ENCODE data around the gene ADA. TPM values are rescaled to one million over a fixed set of nuclear protein-coding genes. Genes with fewer than 3 reads are reported as not detected.

ADA gene
- total and polyA plus RNA-seq, 4 donors = 2.8 to 16.4 (median 10.7) TPM

DNA sequence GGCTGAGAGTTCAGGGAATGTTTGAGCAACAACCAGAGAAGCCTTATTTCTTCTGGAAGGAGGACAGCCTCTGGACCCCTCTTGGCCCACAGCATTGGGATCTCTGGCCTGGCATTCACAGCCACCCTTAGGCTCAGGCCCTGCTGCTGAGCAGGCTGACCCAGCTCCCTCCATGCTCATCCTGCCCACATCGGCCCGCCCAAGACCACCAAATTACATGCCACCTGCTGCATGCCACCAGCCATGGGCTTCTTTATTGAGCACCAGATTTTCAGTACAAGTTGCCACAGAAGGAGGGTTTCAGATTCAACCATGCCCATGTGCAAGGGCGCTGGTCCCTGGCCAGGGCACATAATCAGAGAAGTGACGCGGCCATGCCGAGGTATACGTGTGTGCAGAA is 32.2 kb downstream of the ADA start:
- Histone ChIP-seq H3K9me3 (ENCODE audit: control insufficient read depth, low read length) (no peaks in the 10 kb centered on the region), H3K36me3 (ENCODE audit: control insufficient read depth in 1 of 2, insufficient read depth in 2 of 2, low read length in 1 of 2) (peaks cover 0 to 1% of the 10 kb centered on the region in 2 donors), H3K4me1 (ENCODE audit: control insufficient read depth in 1 of 2, insufficient read depth in 2 of 2, low read length in 2 of 2) (no peaks in the 10 kb centered on the region), H3K4me3 (ENCODE audit: low read length in 2 of 2) (no peak overlapping the region), H3K27me3 (ENCODE audit: control insufficient read depth in 1 of 2, insufficient read depth in 2 of 2, low read length in 1 of 2) (no peaks in the 10 kb centered on the region), H3K27ac (ENCODE audit: low read depth in 1 of 2, low read length in 2 of 2) (no peak overlapping the region)
- DNase-seq = no peak
- no peak for ATAC-seq (ENCODE audit: low FRiP score)
- WGBS, 2 donors = 96 to 98% methylated on average over 7 of the region's 7 CpGs
- intact Hi-C loops (cut with DNase I) = loop anchor here in 1 of 2 donors (10.0 kb wide), 1 partner anchor 404 kb away; the partner anchor contains the start of gene OSER1

DNA sequence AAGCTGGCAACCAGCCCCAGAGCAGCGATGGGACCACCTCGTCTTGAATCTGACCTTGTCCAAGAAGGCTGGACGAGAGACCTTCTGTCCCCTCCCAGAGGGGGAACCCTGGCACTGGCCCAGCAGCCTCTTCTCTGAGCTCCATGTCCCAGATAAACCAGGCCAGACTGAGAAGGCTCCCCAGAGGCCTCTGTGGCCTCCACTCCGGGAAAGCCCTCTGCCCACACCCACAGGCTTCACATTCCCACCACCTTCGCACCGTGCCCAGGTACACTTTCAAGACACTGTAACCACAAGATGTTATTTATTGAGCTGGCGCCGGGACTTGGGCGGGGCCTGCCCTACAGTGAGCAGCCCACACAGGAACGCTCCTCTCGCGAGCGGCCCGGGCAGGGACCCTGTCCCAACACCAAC is 33.2 kb downstream of the ADA start:
- H3K4me1 ChIP-seq (ENCODE audit: control insufficient read depth in 1 of 2, insufficient read depth in 2 of 2, low read length in 2 of 2) = no peaks in the 10 kb centered on the region
- 84% methylated on average over 14 of the region's 14 CpGs for WGBS, 2 donors
- no peak overlapping the region for H3K4me3 ChIP-seq (ENCODE audit: low read length in 2 of 2)
- DNase-seq (peak; percentile 42 to 69), ATAC-seq (ENCODE audit: low FRiP score) (no peak)
- intact Hi-C loops (cut with DNase I) = loop anchor here in 1 of 2 donors (10.0 kb wide), 1 partner anchor 404 kb away; the partner anchor contains the start of gene OSER1
- H3K36me3 ChIP-seq (ENCODE audit: control insufficient read depth in 1 of 2, insufficient read depth in 2 of 2, low read length in 1 of 2) = peaks cover 0 to 1% of the 10 kb centered on the region in 2 donors
- no peak overlapping the region for H3K27ac ChIP-seq (ENCODE audit: low read depth in 1 of 2, low read length in 2 of 2)
- no peaks in the 10 kb centered on the region for H3K27me3 ChIP-seq (ENCODE audit: control insufficient read depth in 1 of 2, insufficient read depth in 2 of 2, low read length in 1 of 2)
- no peaks in the 10 kb centered on the region for H3K9me3 ChIP-seq (ENCODE audit: control insufficient read depth, low read length)

DNA sequence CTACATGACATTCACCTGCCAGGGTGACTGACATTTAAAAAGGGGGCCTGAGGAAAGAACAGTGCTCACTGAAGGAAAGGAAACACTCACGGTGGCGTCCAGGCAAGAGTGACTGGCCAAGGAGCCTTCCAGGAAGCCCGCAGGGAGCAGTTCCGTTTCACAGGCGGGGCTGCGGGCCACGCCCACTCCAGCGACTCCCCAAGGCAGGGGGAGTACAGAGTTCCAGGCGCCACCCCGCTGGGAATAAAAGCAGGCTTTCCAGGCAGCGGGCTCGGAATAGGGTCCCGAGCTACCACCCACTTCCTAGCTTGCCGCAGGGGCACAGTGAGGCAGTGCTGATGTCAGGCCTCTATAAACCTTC is 34.9 kb downstream of the ADA start:
- no peak for ATAC-seq (ENCODE audit: low FRiP score)
- Histone ChIP-seq H3K36me3 (ENCODE audit: control insufficient read depth in 1 of 2, insufficient read depth in 2 of 2, low read length in 1 of 2) (peaks cover 0 to 1% of the 10 kb centered on the region in 2 donors), H3K4me1 (ENCODE audit: control insufficient read depth in 1 of 2, insufficient read depth in 2 of 2, low read length in 2 of 2) (no peaks in the 10 kb centered on the region), H3K27me3 (ENCODE audit: control insufficient read depth in 1 of 2, insufficient read depth in 2 of 2, low read length in 1 of 2) (no peaks in the 10 kb centered on the region), H3K27ac (ENCODE audit: low read depth in 1 of 2, low read length in 2 of 2) (peak overlapping the region in 1 of 2 donors; percentile 75), H3K4me3 (ENCODE audit: low read length in 2 of 2) (no peak overlapping the region), H3K9me3 (ENCODE audit: control insufficient read depth, low read length) (no peaks in the 10 kb centered on the region)
- intact Hi-C loops (cut with DNase I) = loop anchor here (2.0 to 10.0 kb wide), 2 partner anchors 232 to 402 kb away; partner anchors contain the start of gene OSER1 (in 1 of the 2)
- whole genome bisulfite sequencing, 2 donors = 69 to 78% methylated on average over 14 of the region's 14 CpGs
- DNase-seq = peak; percentile 50 to 79

- no peaks in the 10 kb centered on the region for H3K9me3 ChIP-seq (ENCODE audit: control insufficient read depth, low read length)
- H3K4me3 ChIP-seq (ENCODE audit: low read length in 2 of 2) = no peak overlapping the region
- H3K4me1 ChIP-seq (ENCODE audit: control insufficient read depth in 1 of 2, insufficient read depth in 2 of 2, low read length in 2 of 2) = no peaks in the 10 kb centered on the region
- 73 to 74% methylated on average over 14 of the region's 14 CpGs for WGBS, 2 donors
- peak overlapping the region in 1 of 2 donors; percentile 75 for H3K27ac ChIP-seq (ENCODE audit: low read depth in 1 of 2, low read length in 2 of 2)
- H3K27me3 ChIP-seq (ENCODE audit: control insufficient read depth in 1 of 2, insufficient read depth in 2 of 2, low read length in 1 of 2) = no peaks in the 10 kb centered on the region
- intact Hi-C loops (cut with DNase I) = loop anchor here (2.0 to 10.0 kb wide), 2 partner anchors 231 to 401 kb away; partner anchors contain the start of gene OSER1 (in 1 of the 2)
- peaks cover 0 to 1% of the 10 kb centered on the region in 2 donors for H3K36me3 ChIP-seq (ENCODE audit: control insufficient read depth in 1 of 2, insufficient read depth in 2 of 2, low read length in 1 of 2)
- DNase-seq = peak; percentile 44 to 72
- no peak for ATAC-seq (ENCODE audit: low FRiP score)
Observed at GRCh38 chr20:44615876-44616603, 35.5 kb downstream of the ADA start.

GRCh38 chr20:44615169-44615791 is 36.2 kb downstream of the ADA start:
- H3K4me3 ChIP-seq (ENCODE audit: low read length in 2 of 2) = no peak overlapping the region
- 14 to 17% methylated on average over 10 of the region's 10 CpGs for WGBS, 2 donors
- no peaks in the 10 kb centered on the region for H3K27me3 ChIP-seq (ENCODE audit: control insufficient read depth in 1 of 2, insufficient read depth in 2 of 2, low read length in 1 of 2)
- ATAC-seq (ENCODE audit: low FRiP score) (no peak), DNase-seq (peak; percentile 47 to 73)
- no peaks in the 10 kb centered on the region for H3K9me3 ChIP-seq (ENCODE audit: control insufficient read depth, low read length)
- H3K27ac ChIP-seq (ENCODE audit: low read depth in 1 of 2, low read length in 2 of 2) = peak overlapping the region in 1 of 2 donors; percentile 75
- H3K36me3 ChIP-seq (ENCODE audit: control insufficient read depth in 1 of 2, insufficient read depth in 2 of 2, low read length in 1 of 2) = peaks cover 0 to 1% of the 10 kb centered on the region in 2 donors
- intact Hi-C loops (cut with DNase I) = loop anchor here in 1 of 2 donors (10.0 kb wide), 1 partner anchor 400 kb away; the partner anchor contains the start of gene OSER1
- no peaks in the 10 kb centered on the region for H3K4me1 ChIP-seq (ENCODE audit: control insufficient read depth in 1 of 2, insufficient read depth in 2 of 2, low read length in 2 of 2)

DNA sequence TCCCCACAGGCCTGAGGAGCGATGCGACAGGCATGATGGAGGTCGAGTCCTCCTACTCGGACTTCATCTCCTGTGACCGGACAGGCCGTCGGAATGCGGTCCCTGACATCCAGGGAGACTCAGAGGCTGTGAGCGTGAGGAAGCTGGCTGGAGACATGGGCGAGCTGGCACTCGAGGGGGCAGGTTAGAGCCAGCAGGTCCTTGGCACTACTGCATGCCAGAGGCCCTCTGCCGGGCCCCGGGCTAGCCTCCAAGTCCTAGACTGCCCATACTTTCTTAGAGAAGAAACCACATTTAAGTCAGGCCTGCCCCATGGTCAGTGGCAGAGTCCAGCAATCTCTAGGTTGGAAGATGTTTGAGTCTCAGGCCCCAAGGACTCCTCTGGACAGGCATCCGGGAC is 37.0 kb downstream of the ADA start:
- H3K4me1 ChIP-seq (ENCODE audit: control insufficient read depth in 1 of 2, insufficient read depth in 2 of 2, low read length in 2 of 2) = no peaks in the 10 kb centered on the region
- intact Hi-C loops (cut with DNase I) = loop anchor here (5.0 to 10.0 kb wide), 6 partner anchors 82 to 402 kb away; partner anchors contain the start of genes OSER1 (in 2 of the 2), TTPAL (in 2 of the 2) and KCNK15 (in 1 of the 2)

DNA sequence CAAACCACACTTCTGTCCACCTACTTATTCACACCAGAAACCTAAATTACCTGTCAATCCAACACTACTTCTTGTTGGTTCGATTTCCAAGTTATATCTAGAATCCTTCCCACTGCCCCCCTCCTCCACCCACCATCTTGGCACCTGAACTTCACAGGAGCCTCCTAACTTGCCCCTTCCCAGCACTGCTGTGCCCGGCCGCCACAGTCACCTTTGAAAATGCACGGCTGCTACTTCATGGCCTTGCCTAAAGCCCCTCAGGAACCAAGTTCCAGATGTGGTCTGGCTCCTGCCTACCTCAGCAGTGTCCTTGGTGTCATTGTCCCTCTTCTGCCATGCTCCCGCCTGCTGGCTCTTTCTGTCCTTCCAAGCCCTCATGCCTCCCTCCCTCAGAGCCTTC is 37.9 kb downstream of the ADA start:
- DNase-seq (peak in 1 of 2 donors; percentile 33), ATAC-seq (ENCODE audit: low FRiP score) (no peak)
- Histone ChIP-seq H3K4me3 (ENCODE audit: low read length in 2 of 2) (no peak overlapping the region), H3K36me3 (ENCODE audit: control insufficient read depth in 1 of 2, insufficient read depth in 2 of 2, low read length in 1 of 2) (no peaks in the 10 kb centered on the region), H3K27ac (ENCODE audit: low read depth in 1 of 2, low read length in 2 of 2) (peak overlapping the region in 1 of 2 donors; percentile 23), H3K27me3 (ENCODE audit: control insufficient read depth in 1 of 2, insufficient read depth in 2 of 2, low read length in 1 of 2) (no peaks in the 10 kb centered on the region), H3K9me3 (ENCODE audit: control insufficient read depth, low read length) (no peaks in the 10 kb centered on the region), H3K4me1 (ENCODE audit: control insufficient read depth in 1 of 2, insufficient read depth in 2 of 2, low read length in 2 of 2) (no peaks in the 10 kb centered on the region)
- intact Hi-C loops (cut with DNase I) = loop anchor here (5.0 to 10.0 kb wide), 6 partner anchors 81 to 401 kb away; partner anchors contain the start of genes OSER1 (in 2 of the 2), TTPAL (in 2 of the 2) and KCNK15 (in 1 of the 2)
- 96% methylated on average over 5 of the region's 5 CpGs for WGBS, 2 donors

More for the DNA sequence above, 37.0 kb downstream of the ADA start:
- ATAC-seq (ENCODE audit: low FRiP score) (peak; percentile 13), DNase-seq (peak; percentile 71 to 86)
- H3K9me3 ChIP-seq (ENCODE audit: control insufficient read depth, low read length) = no peaks in the 10 kb centered on the region
- H3K27me3 ChIP-seq (ENCODE audit: control insufficient read depth in 1 of 2, insufficient read depth in 2 of 2, low read length in 1 of 2) = no peaks in the 10 kb centered on the region
- 5 to 12% methylated on average over 14 of the region's 14 CpGs for WGBS, 2 donors
- peak overlapping the region in 1 of 2 donors; percentile 75 for H3K27ac ChIP-seq (ENCODE audit: low read depth in 1 of 2, low read length in 2 of 2)
- no peak overlapping the region for H3K4me3 ChIP-seq (ENCODE audit: low read length in 2 of 2)
- peaks cover 0 to 1% of the 10 kb centered on the region in 2 donors for H3K36me3 ChIP-seq (ENCODE audit: control insufficient read depth in 1 of 2, insufficient read depth in 2 of 2, low read length in 1 of 2)

DNA sequence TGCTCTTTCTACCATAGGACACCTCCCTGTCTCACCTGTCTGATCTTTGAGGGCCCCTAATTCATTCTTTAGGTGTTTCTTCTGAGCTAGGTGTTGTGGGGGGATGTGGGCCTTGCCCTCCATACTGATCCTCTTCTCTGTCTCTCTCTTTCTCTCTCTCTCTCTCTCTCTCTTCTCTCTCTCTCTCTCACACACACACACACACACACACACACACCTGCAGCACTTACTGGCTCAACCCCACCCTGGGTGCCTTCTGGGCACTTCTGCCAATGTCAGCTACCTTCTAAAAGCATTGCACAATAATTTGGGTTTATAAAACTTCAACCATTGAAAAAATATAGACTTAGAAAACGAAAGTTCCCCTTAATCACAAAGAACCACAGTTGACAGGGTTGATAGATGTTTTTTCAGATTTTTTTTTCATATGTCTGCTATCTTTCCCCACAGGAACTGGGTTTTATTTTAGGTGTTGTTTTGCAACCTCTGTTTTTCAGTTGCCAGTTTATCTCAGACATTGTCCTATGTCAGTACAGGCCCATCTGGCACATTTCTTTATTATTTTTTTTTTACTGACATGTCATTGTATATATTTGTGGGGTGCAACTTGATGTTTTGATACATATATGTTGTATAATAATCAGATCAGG is 41.1 kb downstream of the ADA start:
- Histone ChIP-seq H3K36me3 (ENCODE audit: control insufficient read depth in 1 of 2, insufficient read depth in 2 of 2, low read length in 1 of 2) (no peaks in the 10 kb centered on the region), H3K27me3 (ENCODE audit: control insufficient read depth in 1 of 2, insufficient read depth in 2 of 2, low read length in 1 of 2) (no peaks in the 10 kb centered on the region), H3K4me3 (ENCODE audit: low read length in 2 of 2) (no peak overlapping the region), H3K4me1 (ENCODE audit: control insufficient read depth in 1 of 2, insufficient read depth in 2 of 2, low read length in 2 of 2) (no peaks in the 10 kb centered on the region), H3K9me3 (ENCODE audit: control insufficient read depth, low read length) (no peaks in the 10 kb centered on the region), H3K27ac (ENCODE audit: low read depth in 1 of 2, low read length in 2 of 2) (peak overlapping the region in 1 of 2 donors; percentile 41)
- intact Hi-C loops (cut with DNase I) = loop anchor here (5.0 to 10.0 kb wide), 6 partner anchors 78 to 398 kb away; partner anchors contain the start of genes OSER1 (in 2 of the 2), TTPAL (in 2 of the 2) and KCNK15 (in 1 of the 2)
- 0% methylated on average over 1 of the region's 1 CpG for WGBS, 2 donors
- DNase-seq (no peak), ATAC-seq (ENCODE audit: low FRiP score) (no peak)

All from aorta (tissue), 5 donors.